Stimulated activated CD8-positive, alpha-beta memory T cell treated with anti-CD3 and anti-CD28 coated beads, Interleukin-7, amount 100 ng/mL, for 48 hours (primary cell): Measurements from ENCODE around the gene RAB7B.

Source experiments
- DNase-seq, 2 donors: peaks; one replicate each; pipeline ENCODE4 v3.0.0-alpha.2; 2020; ENCODE audit warnings: low read depth in 1 of 2; ENCODE audit errors: extremely low read depth in 1 of 2

The RAB7B gene

GRCh38 chr1:205950826-205951549 lies 52.2 kb downstream of the RAB7B start:
- no peak for DNase-seq

GRCh38 chr1:205950280-205950679 lies 52.9 kb downstream of the RAB7B start:
- DNase-seq, result no peak

GRCh38 chr1:205949753-205950152 lies 53.4 kb downstream of the RAB7B start:
- no peak for DNase-seq

GRCh38 chr1:205948886-205949285 lies 54.3 kb downstream of the RAB7B start:
- no peak for DNase-seq

GRCh38 chr1:205948039-205948438 lies 55.2 kb downstream of the RAB7B start:
- DNase-seq, result no peak

GRCh38 chr1:205947024-205947423 lies 56.2 kb downstream of the RAB7B start:
- no peak for DNase-seq

- DNase-seq, result no peak
Measured at GRCh38 chr1:205945069-205945468, 58.1 kb downstream of the RAB7B start.

- DNase-seq, result no peak
Measured at GRCh38 chr1:205944525-205944924, 58.7 kb downstream of the RAB7B start.

GRCh38 chr1:205943245-205943644 lies 60.0 kb downstream of the RAB7B start, which contains the start of gene SLC26A9:
Gene SLC26A9, minus strand, starts transcription at chr1:205943456. Its CDS starts 7,636 bp downstream, at chr1:205935820.
- no peak for DNase-seq

- DNase-seq, result no peak
Measured at GRCh38 chr1:205942631-205943159, 60.5 kb downstream of the RAB7B start.

GRCh38 chr1:205940710-205941109 lies 62.5 kb downstream of the RAB7B start:
- no peak for DNase-seq

GRCh38 chr1:205939690-205940330 lies 63.4 kb downstream of the RAB7B start:
- DNase-seq, result peak in 1 of 2 donors; percentile 7

GRCh38 chr1:205938682-205939081 lies 64.5 kb downstream of the RAB7B start:
- DNase-seq, result no peak

- no peak for DNase-seq
Measured at GRCh38 chr1:205936846-205937586, 66.2 kb downstream of the RAB7B start.

GRCh38 chr1:205936311-205936710 lies 66.9 kb downstream of the RAB7B start:
- no peak for DNase-seq

GRCh38 chr1:205935869-205936268 lies 67.3 kb downstream of the RAB7B start:
- DNase-seq, result no peak

GRCh38 chr1:205934788-205935187 lies 68.4 kb downstream of the RAB7B start:
- no peak for DNase-seq

- DNase-seq, result no peak
Measured at GRCh38 chr1:205933671-205934618, 69.2 kb downstream of the RAB7B start.

- DNase-seq, result no peak
Measured at GRCh38 chr1:205932776-205933175, 70.4 kb downstream of the RAB7B start.

- DNase-seq, result no peak
Measured at GRCh38 chr1:205930799-205931281, 72.4 kb downstream of the RAB7B start.
